GM18873 (cell line): Measurements from ENCODE around the gene METTL25.

Experiments
- ATAC-seq: cut with Tn5 transposase; IDR thresholded peaks from one replicate; pipeline ENCODE4 v1.9.1; 2021; ENCODE audit warnings: mild to moderate bottlenecking, moderate library complexity, moderate number of reproducible peaks; ENCODE audit not compliant: unreplicated experiment, low FRiP score

Gene METTL25

GRCh38 chr12:82522762-82523161 is 164.4 kb downstream of the METTL25 start:
- ATAC-seq, result no peak

GRCh38 chr12:82523996-82524395 is 165.7 kb downstream of the METTL25 start:
- ATAC-seq, result peak; percentile 76

GRCh38 chr12:82524641-82525040 is 166.3 kb downstream of the METTL25 start:
- ATAC-seq, result no peak

DNA sequence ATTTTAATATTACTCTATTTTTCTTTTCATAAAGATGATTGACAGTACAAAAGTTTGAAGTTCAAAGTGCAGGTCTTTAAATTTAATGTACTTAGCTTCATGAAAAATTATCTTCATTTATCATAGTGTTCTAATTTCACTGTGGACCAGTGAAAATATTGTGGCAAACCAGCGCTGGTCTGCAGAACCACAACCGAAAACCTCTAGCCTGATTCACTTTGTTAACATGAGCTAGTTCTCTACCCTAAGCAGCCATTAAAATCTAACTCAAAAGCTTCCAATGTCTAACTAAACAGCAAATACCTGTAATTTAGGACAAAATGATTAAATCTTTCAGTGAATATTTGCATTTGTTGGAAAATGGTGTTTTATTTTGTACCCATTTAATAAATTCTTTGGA is 167.3 kb downstream of the METTL25 start:
- ATAC-seq, result no peak

DNA sequence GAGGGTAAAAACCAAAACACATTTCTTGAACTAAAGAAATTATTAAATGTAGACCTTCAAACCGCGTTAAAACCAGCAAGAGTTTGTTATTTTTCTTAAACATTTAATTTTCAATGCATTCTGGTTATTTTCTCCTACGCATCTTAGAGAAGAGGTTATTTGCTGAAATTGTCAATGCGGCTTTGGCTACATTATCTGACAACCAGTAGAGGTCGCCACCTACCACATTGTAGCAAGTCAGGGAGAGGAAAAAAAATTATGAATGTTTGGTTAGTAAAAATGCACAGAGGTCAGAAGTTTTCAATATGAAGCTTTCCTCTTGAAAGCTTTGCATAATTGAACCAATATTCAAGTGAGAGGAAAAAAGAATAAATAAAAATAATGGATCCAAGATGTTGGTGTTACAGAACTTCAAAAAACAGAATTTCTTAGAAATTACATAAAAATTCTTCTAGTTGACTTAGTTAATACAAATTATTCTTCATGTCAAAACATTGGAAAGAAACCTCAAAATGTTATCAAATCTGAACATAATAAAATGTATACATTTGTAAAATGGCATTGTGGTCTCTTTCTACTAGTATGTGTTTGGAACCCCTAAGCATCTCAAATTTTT is 168.9 kb downstream of the METTL25 start:
- peak; percentile 45 for ATAC-seq
